ENCODE results near the gene TMED9.
"Not testable (repeated sequence)": the region's sequence is repeated elsewhere in the genome, so short reads cannot be mapped to it uniquely, and the experiment has no call there.

TMED9 gene

GRCh38 chr5:177634912-177635311 lies 42.9 kb downstream of the TMED9 start:
- not testable (repeated sequence) for H3K4me1 Mint-ChIP-seq; H3K9me3 Mint-ChIP-seq; H3K4me3 Mint-ChIP-seq; H3K27me3 Mint-ChIP-seq; DNase-seq; H3K27ac Mint-ChIP-seq; ATAC-seq; H3K36me3 Mint-ChIP-seq (ENCODE audit: low read depth)

GRCh38 chr5:177645462-177645861 lies 53.5 kb downstream of the TMED9 start:
- DNase-seq, H3K27me3 Mint-ChIP-seq, H3K4me1 Mint-ChIP-seq, H3K27ac Mint-ChIP-seq, H3K4me3 Mint-ChIP-seq, H3K9me3 Mint-ChIP-seq: not testable (repeated sequence)
- H3K36me3 Mint-ChIP-seq (ENCODE audit: low read depth), result peaks cover 15% of the 10 kb centered on the region
- peak; percentile 99 for ATAC-seq
